BE2C (cell line): ENCODE data around the gene TTC39C.

ENCODE experiments used
- DNase-seq: peaks from one replicate; pipeline ENCODE4 v3.0.0-alpha.2; 2020
- H3K27me3 ChIP-seq: fragments of 250-450 bp; sonication (Bioruptor Pico); 2 replicates; pipeline ENCODE4 v1.5.1; 2020; ENCODE audit warnings: mild to moderate bottlenecking
- H3K36me3 ChIP-seq: fragments of 250-450 bp; sonication (Bioruptor Pico); 2 replicates; pipeline ENCODE4 v1.5.1; 2020; ENCODE audit warnings: mild to moderate bottlenecking
- H3K4me1 ChIP-seq: fragments of 250-450 bp; sonication (Bioruptor Pico); 2 replicates; pipeline ENCODE4 v1.5.1; 2020
- H3K4me3 ChIP-seq: 2 replicates; pipeline ENCODE4 v1.5.1; 2011; ENCODE audit warnings: low read depth, low read length
- H3K9me3 ChIP-seq: fragments of 250-450 bp; sonication (Bioruptor Pico); 2 replicates; pipeline ENCODE4 v1.5.1; 2020
- TF ChIP-seq, protein P1 (sequence below): IDR thresholded peaks from 2 replicates; pipeline ENCODE4 v1.5.1; 2012; ENCODE audit warnings: mild to moderate bottlenecking, low read depth, low read length

The TTC39C gene

DNA sequence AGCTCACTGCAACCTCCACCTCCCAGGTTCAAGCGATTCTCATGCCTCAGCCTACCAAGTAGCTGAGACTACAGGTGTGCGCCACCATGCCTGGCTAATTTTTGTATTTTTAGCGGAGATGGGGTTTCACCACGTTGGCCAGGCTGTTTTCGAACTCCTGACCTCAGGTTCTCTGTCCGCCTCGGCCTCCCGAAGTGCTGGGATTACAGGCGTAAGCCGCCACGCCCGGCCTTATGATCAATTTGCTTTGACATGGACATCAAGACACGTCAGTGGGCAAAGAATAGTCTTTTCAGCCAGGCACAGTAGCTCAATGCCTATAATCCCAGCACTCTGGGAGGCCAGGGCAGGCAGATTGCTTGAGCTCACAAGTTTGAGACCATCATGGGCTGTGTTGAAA is 76.3 kb downstream of the TTC39C start:
- no peaks in the 10 kb centered on the region for H3K27me3 ChIP-seq
- no peaks in the 10 kb centered on the region for H3K36me3 ChIP-seq
- no peak overlapping the region for H3K4me3 ChIP-seq
- no peaks in the 10 kb centered on the region for H3K4me1 ChIP-seq
- TF ChIP-seq, protein P1, sequence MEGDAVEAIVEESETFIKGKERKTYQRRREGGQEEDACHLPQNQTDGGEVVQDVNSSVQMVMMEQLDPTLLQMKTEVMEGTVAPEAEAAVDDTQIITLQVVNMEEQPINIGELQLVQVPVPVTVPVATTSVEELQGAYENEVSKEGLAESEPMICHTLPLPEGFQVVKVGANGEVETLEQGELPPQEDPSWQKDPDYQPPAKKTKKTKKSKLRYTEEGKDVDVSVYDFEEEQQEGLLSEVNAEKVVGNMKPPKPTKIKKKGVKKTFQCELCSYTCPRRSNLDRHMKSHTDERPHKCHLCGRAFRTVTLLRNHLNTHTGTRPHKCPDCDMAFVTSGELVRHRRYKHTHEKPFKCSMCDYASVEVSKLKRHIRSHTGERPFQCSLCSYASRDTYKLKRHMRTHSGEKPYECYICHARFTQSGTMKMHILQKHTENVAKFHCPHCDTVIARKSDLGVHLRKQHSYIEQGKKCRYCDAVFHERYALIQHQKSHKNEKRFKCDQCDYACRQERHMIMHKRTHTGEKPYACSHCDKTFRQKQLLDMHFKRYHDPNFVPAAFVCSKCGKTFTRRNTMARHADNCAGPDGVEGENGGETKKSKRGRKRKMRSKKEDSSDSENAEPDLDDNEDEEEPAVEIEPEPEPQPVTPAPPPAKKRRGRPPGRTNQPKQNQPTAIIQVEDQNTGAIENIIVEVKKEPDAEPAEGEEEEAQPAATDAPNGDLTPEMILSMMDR: no peak
- H3K9me3 ChIP-seq: no peaks in the 10 kb centered on the region
- no peak for DNase-seq

DNA sequence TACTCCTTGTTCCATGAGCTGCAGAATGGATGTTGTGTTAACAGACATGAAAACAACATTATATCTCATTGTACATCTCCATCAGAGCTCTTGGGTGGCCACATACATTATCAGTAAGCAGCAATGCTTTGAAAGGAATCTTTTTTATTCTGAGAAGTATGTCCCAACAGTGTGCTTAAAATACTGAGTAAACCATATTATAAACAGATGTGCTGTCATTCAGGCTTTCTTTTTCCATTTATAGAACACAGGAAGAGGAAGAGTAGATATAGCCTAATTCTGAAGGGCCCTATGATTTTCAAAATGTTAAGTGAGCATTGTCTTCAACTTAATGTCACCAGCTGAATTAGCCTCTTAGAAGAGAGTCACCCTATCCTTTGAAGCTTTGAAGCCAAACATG is 80.0 kb downstream of the TTC39C start:
- DNase-seq: no peak
- no peak overlapping the region for H3K4me3 ChIP-seq
- no peaks in the 10 kb centered on the region for H3K27me3 ChIP-seq
- no peaks in the 10 kb centered on the region for H3K9me3 ChIP-seq
- TF ChIP-seq, protein P1: no peak
- no peaks in the 10 kb centered on the region for H3K4me1 ChIP-seq
- no peaks in the 10 kb centered on the region for H3K36me3 ChIP-seq

DNA sequence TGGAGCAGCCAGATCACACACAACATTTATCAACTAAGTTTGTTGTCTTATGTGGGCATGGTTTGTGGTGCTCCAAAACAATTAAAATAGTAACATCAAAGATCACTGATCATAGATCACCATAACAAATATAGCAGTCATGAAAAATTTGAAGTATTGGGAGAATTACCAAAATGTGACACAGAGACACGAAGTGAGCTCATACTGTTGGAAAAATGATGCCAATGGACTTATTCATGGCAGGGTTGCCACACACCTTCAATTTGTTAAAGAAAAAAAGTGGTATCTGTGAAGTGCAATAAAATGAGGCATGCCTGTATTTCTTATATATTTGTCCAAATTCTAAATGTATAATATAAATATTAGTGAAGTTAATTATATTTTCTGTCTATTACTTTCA is 81.4 kb downstream of the TTC39C start:
- no peak for DNase-seq
- H3K36me3 ChIP-seq: no peaks in the 10 kb centered on the region
- H3K4me3 ChIP-seq: no peak overlapping the region
- H3K4me1 ChIP-seq: no peaks in the 10 kb centered on the region
- H3K27me3 ChIP-seq: no peaks in the 10 kb centered on the region
- TF ChIP-seq, protein P1: no peak
- no peaks in the 10 kb centered on the region for H3K9me3 ChIP-seq

GRCh38 chr18:24103320-24104021 is 88.9 kb downstream of the TTC39C start:
- DNase-seq: no peak
- Histone ChIP-seq H3K27me3 (no peaks in the 10 kb centered on the region), H3K4me1 (no peaks in the 10 kb centered on the region), H3K9me3 (no peaks in the 10 kb centered on the region), H3K36me3 (no peaks in the 10 kb centered on the region), H3K4me3 (no peak overlapping the region)
- TF ChIP-seq, protein P1: no peak

GRCh38 chr18:24104486-24104885 is 89.9 kb downstream of the TTC39C start:
- TF ChIP-seq, protein P1: no peak
- H3K9me3 ChIP-seq: no peaks in the 10 kb centered on the region
- no peaks in the 10 kb centered on the region for H3K4me1 ChIP-seq
- no peak overlapping the region for H3K4me3 ChIP-seq
- DNase-seq: no peak
- H3K27me3 ChIP-seq: no peaks in the 10 kb centered on the region
- H3K36me3 ChIP-seq: no peaks in the 10 kb centered on the region

DNA sequence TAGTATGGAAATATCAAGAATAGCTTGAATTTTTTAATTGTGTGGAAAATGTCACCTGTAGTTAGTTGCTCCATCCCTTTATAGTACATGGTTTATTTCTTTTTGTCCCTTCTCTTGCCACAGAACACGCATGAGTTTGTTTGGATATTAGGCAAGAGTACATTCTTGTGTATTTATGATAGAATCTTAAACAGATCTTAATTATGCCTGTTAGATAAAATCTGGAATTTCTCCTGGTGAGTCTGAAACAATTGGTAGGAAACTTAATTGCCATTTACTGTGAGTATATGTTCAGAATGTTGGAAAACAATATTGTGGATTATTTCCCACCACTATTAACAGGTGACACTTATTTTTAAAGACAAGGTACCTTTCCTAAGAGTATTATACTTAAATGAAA is 94.1 kb downstream of the TTC39C start:
- no peaks in the 10 kb centered on the region for H3K27me3 ChIP-seq
- H3K4me3 ChIP-seq: no peak overlapping the region
- H3K36me3 ChIP-seq: no peaks in the 10 kb centered on the region
- H3K9me3 ChIP-seq: no peaks in the 10 kb centered on the region
- TF ChIP-seq, protein P1: no peak
- no peaks in the 10 kb centered on the region for H3K4me1 ChIP-seq
- no peak for DNase-seq
